Osteoblast (primary cell): ENCODE measurements around the gene AMMECR1L. TPM values are rescaled to one million over a fixed set of nuclear protein-coding genes. Genes with fewer than 3 reads are reported as not detected.

Experiments
- DNase-seq: peaks from one replicate; pipeline ENCODE4 v3.0.0; 2011; ENCODE audit warnings: low spot score, mixed read lengths; ENCODE audit not compliant: insufficient read length; ENCODE audit errors: missing footprints
- H2AFZ ChIP-seq: 2 replicates; pipeline ENCODE4 v1.6.0; 2011; ENCODE audit warnings: mild to moderate bottlenecking, low read length
- H3K27ac ChIP-seq: 2 replicates; pipeline ENCODE4 v1.5.1; 2011; ENCODE audit warnings: mild to moderate bottlenecking, low read depth, low read length, moderate library complexity
- H3K27me3 ChIP-seq: 2 replicates; pipeline ENCODE4 v1.6.0; 2012; ENCODE audit warnings: mild to moderate bottlenecking, control low read depth, inconsistent platforms, low read length, moderate library complexity; ENCODE audit not compliant: insufficient read depth
- H3K36me3 ChIP-seq: 2 replicates; pipeline ENCODE4 v1.5.1; 2011; ENCODE audit warnings: mild to moderate bottlenecking, low read length, control low read depth, moderate library complexity; ENCODE audit not compliant: insufficient read depth
- H3K4me1 ChIP-seq: 2 replicates; pipeline ENCODE4 v1.5.1; 2011; ENCODE audit warnings: mild to moderate bottlenecking, low read length, control low read depth, moderate library complexity; ENCODE audit not compliant: insufficient read depth
- H3K4me2 ChIP-seq: 2 replicates; pipeline ENCODE4 v1.6.0; 2011; ENCODE audit warnings: mild to moderate bottlenecking, low read length; ENCODE audit not compliant: insufficient read depth
- H3K4me3 ChIP-seq: fragments of 200-600 bp; sonication (generic); 3 replicates; pipeline ENCODE4 v1.5.1; 2012; ENCODE audit warnings: mild to moderate bottlenecking, low read length, inconsistent platforms; ENCODE audit not compliant: insufficient read depth
- H3K79me2 ChIP-seq: 2 replicates; pipeline ENCODE4 v1.6.0; 2012; ENCODE audit warnings: mild to moderate bottlenecking, low read length, control low read depth, inconsistent platforms; ENCODE audit not compliant: insufficient read depth
- H3K9me3 ChIP-seq: 2 replicates; pipeline ENCODE4 v1.5.1; 2011; ENCODE audit warnings: low read depth, low read length, control low read depth
- H4K20me1 ChIP-seq: 2 replicates; pipeline ENCODE4 v1.6.0; 2012; ENCODE audit warnings: mild to moderate bottlenecking, low read length, control low read depth; ENCODE audit not compliant: insufficient read depth
- total RNA-seq: library from RNA; depleted of rRNA; stranded (reverse); fragments of >200 nt; gene quantifications from 2 replicates; pipeline ENCODE4 v1.2.3, GENCODE V29; 2012
- TF ChIP-seq, protein P1 (sequence below): IDR thresholded peaks from 2 replicates; pipeline ENCODE4 v1.5.1; 2011; ENCODE audit warnings: mild to moderate bottlenecking, low read depth, low read length, moderate library complexity; ENCODE audit errors: extremely low read depth

The AMMECR1L gene
- total RNA-seq, 1 donor: 15.6 TPM

DNA sequence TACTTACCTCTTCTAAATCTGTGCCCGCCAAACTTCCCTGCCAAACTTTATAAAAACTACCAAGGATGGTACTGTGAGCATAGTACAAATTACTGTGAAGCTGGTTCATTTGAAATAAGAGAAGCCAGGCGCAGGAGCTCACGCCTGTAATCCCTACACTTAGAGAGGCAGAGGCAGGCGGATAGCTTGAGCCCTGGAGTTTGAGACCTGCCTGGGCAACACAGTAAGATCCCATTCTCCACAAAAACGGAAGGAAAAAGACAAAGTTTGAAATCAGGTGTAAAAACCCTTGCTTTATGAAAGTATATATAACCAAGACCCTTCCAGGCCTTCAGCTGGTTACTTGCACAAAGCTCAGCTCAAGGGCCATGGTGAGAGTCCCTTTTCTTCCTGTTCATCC, 5.9 kb downstream of the AMMECR1L start:
- Histone ChIP-seq H3K36me3 (peaks cover 27% of the 10 kb centered on the region), H3K4me3 (no peak overlapping the region), H3K79me2 (peaks cover 99% of the 10 kb centered on the region), H3K27ac (no peak overlapping the region), H3K4me2 (no peak overlapping the region), H2AFZ (no peak overlapping the region), H4K20me1 (peaks cover 59% of the 10 kb centered on the region), H3K27me3 (no peaks in the 10 kb centered on the region), H3K4me1 (peaks cover 12% of the 10 kb centered on the region), H3K9me3 (no peaks in the 10 kb centered on the region)
- TF ChIP-seq, protein P1, sequence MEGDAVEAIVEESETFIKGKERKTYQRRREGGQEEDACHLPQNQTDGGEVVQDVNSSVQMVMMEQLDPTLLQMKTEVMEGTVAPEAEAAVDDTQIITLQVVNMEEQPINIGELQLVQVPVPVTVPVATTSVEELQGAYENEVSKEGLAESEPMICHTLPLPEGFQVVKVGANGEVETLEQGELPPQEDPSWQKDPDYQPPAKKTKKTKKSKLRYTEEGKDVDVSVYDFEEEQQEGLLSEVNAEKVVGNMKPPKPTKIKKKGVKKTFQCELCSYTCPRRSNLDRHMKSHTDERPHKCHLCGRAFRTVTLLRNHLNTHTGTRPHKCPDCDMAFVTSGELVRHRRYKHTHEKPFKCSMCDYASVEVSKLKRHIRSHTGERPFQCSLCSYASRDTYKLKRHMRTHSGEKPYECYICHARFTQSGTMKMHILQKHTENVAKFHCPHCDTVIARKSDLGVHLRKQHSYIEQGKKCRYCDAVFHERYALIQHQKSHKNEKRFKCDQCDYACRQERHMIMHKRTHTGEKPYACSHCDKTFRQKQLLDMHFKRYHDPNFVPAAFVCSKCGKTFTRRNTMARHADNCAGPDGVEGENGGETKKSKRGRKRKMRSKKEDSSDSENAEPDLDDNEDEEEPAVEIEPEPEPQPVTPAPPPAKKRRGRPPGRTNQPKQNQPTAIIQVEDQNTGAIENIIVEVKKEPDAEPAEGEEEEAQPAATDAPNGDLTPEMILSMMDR: no peak
- no peak for DNase-seq

DNA sequence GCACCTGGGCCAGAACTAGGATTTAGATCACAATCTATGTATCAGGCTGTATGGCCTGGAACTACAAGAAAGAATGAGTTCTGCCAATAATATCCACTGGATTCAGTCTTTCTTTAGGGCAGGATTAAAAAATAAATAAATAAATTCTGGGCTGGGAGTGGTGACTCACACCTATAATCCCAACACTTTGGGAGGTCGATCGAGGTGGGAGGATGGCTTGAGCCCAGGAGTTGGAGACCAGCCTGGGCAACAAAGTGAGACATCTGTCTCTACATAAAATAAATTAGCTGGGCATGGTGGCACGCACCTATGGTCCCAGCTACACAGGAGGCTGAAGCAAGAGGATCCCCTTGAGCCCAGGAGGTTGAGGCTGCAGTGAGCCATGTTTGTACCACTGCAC, 8.1 kb downstream of the AMMECR1L start:
- no peak for DNase-seq
- Histone ChIP-seq H2AFZ (no peak overlapping the region), H4K20me1 (peaks cover 66% of the 10 kb centered on the region), H3K36me3 (peaks cover 27% of the 10 kb centered on the region), H3K79me2 (peaks cover 99% of the 10 kb centered on the region), H3K27ac (no peak overlapping the region), H3K4me3 (no peak overlapping the region), H3K27me3 (no peaks in the 10 kb centered on the region), H3K4me1 (no peaks in the 10 kb centered on the region), H3K4me2 (no peak overlapping the region), H3K9me3 (no peaks in the 10 kb centered on the region)
- TF ChIP-seq, protein P1: no peak

DNA sequence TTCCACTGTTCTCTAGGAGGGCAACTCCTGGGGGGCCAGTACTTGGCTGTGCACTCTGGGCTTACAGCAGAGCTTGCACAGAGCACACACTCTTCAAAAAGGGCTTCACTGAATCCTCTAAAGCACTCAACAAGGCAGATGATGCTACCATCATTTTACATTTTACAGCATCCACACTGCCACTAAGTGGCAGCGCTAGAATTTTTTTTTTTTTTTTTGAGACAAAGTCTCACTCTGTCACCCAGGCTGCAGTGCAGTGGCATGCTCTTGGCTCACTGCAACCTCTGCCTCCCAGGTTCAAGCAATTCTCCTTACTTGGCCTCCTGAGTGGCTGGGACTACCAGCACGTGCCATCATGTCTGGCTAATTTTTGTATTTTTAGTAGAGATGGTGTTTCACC, 8.6 kb downstream of the AMMECR1L start:
- TF ChIP-seq, protein P1: no peak
- Histone ChIP-seq H3K79me2 (peaks cover 99% of the 10 kb centered on the region), H3K27me3 (no peaks in the 10 kb centered on the region), H4K20me1 (peaks cover 70% of the 10 kb centered on the region), H3K9me3 (no peaks in the 10 kb centered on the region), H2AFZ (no peak overlapping the region), H3K36me3 (peaks cover 27% of the 10 kb centered on the region), H3K4me1 (no peaks in the 10 kb centered on the region), H3K27ac (no peak overlapping the region), H3K4me2 (no peak overlapping the region), H3K4me3 (no peak overlapping the region)
- no peak for DNase-seq

DNA sequence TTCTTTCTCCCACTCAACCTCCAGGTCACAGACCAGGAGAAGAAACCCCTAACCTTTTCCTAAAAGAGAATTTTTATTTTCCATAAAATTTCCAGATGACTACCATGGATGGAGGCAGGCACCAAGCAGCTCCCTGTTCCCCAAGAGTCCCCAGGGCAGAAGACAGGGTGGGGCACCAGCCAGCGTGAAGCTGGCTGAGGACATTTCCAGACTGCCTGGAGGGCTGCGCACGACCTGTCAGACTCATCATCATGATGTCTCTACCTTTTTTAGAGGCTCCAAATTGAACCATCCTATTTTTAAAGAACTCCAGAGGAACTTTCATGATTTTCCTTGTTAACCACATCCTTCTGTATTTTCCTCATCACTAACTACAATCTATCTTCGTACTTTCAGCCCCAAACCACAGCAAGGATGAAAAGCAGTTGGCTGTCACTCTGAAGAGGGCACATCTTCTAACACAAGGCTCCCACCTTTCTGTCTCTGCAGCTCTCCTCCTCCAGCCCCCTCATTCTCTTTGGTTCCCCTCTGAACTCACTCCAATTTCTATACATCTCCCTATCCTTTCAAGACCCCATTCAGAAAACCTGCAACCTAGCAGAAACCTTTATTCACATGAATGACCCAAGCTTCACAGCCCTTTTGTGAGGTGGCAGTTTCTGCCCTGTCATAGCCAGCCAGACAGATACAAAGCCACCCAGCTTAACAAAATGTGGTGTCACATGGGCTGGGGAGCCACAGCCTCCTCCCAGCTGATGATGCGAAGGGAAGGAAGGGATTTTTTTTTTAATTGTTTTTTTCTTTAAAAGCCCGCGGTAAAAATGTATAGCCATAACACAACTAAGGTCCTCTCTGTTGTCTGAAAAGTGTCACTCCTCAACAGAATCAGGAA, 11.1 kb downstream of the AMMECR1L start:
- H2AFZ ChIP-seq: no peak overlapping the region
- no peaks in the 10 kb centered on the region for H3K4me1 ChIP-seq
- no peak overlapping the region for H3K4me2 ChIP-seq
- TF ChIP-seq, protein P1: no peak
- no peaks in the 10 kb centered on the region for H3K9me3 ChIP-seq
- no peaks in the 10 kb centered on the region for H3K27me3 ChIP-seq
- peaks cover 66% of the 10 kb centered on the region for H4K20me1 ChIP-seq
- no peak overlapping the region for H3K27ac ChIP-seq
- H3K79me2 ChIP-seq: peaks cover 91% of the 10 kb centered on the region
- H3K36me3 ChIP-seq: peaks cover 36% of the 10 kb centered on the region
- DNase-seq: no peak
- no peak overlapping the region for H3K4me3 ChIP-seq
